ENCODE results near the gene HOXB4. TPM values are rescaled to one million over a fixed set of nuclear protein-coding genes. Genes with fewer than 3 reads are reported as not detected.

HOXB4 gene
- total and polyA plus RNA-seq, 4 donors: 1.4 to 6.7 (median 2.6) TPM

DNA sequence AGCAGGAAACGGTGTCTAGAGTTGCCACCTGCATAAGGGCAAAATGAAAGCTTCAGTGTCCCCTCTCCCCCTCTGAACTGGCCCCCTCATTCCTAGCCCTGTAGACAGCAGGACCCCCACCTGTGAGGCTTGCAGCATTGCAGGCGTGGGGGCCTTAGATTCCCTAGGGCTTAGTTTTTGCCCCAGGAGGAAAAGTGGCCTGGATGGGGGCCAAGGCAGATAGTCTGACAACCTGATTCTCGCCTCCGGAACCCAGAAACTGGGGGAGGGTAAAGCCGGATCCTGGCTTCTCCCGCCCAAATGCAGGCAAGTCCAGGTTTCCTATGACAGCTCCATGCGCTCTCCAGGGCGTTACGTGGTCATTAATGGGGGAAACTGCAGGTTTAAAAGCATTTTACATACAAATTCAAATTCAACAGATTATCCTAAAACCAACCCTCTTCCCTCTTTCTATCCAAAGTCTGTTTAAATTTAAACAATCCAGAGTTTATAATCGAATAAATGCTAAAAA is 27.3 kb upstream of the HOXB4 start:
- ATAC-seq (ENCODE audit: insufficient read depth, low FRiP score) (no peak), DNase-seq (no peak)
- no peak overlapping the region for H3K27ac ChIP-seq (ENCODE audit: low read depth in 1 of 2, low read length in 1 of 2)
- H3K9me3 ChIP-seq (ENCODE audit: control insufficient read depth in 4 of 4, insufficient read depth in 3 of 4, low read length in 3 of 4): peaks cover 0 to 4% (median 0%) of the 10 kb centered on the region in 4 donors
- peaks cover 0 to 9% (median 0%) of the 10 kb centered on the region in 5 donors for H3K4me1 ChIP-seq (ENCODE audit: control insufficient read depth in 5 of 5, insufficient read depth in 5 of 5, low read length in 5 of 5)
- 56 to 79% methylated on average over 10 of the region's 10 CpGs for WGBS, 2 donors
- H3K36me3 ChIP-seq (ENCODE audit: control insufficient read depth in 4 of 4, insufficient read depth in 4 of 4, low read length in 4 of 4): peaks cover 0 to 8% (median 0%) of the 10 kb centered on the region in 4 donors
- no peak overlapping the region for H3K4me3 ChIP-seq
- TF ChIP-seq, protein P1, sequence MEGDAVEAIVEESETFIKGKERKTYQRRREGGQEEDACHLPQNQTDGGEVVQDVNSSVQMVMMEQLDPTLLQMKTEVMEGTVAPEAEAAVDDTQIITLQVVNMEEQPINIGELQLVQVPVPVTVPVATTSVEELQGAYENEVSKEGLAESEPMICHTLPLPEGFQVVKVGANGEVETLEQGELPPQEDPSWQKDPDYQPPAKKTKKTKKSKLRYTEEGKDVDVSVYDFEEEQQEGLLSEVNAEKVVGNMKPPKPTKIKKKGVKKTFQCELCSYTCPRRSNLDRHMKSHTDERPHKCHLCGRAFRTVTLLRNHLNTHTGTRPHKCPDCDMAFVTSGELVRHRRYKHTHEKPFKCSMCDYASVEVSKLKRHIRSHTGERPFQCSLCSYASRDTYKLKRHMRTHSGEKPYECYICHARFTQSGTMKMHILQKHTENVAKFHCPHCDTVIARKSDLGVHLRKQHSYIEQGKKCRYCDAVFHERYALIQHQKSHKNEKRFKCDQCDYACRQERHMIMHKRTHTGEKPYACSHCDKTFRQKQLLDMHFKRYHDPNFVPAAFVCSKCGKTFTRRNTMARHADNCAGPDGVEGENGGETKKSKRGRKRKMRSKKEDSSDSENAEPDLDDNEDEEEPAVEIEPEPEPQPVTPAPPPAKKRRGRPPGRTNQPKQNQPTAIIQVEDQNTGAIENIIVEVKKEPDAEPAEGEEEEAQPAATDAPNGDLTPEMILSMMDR (IDR thresholded peaks at IDR 0.05; ENCODE audit: control extremely low read depth, extremely low read depth): no peak
- H3K9ac ChIP-seq (ENCODE audit: insufficient read depth in 1 of 2, low read length in 2 of 2): no peak overlapping the region
- peaks cover 0 to 85% (median 44%) of the 10 kb centered on the region in 3 donors for H3K27me3 ChIP-seq (ENCODE audit: control insufficient read depth in 3 of 3, insufficient read depth in 3 of 3, low read length in 2 of 3)

DNA sequence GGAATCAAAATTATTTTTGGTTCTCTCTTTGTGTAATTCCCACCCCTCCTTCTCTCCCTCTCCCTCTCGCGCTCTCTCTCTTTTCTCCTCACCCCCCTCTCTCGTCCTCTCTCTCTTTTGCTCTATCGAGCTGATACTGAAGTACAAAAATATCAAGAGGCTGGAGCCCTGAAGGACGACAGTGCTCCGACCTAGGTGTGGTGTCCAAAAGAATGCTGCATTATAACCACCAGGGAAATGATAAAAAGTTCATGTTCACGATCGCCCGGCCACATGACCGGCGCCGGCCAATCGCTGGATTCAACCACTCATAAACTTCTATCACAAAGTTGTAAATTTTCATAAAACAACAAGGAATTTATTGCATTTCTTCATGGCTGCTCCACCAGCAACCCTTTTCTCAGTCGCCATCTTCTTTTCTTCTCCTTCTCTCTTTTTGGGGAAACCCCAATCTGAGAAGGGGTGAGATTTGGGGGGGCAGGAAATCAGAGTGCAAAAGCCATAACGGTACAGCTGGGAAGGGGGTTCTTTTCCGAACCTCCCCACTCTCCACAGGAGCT is 26.7 kb upstream of the HOXB4 start, which contains the start of gene HOXB6:
HOXB6 (minus strand) TSS at position 217 of the 560 bp plus-strand sequence. CDS start 6,836 bp downstream, outside the sequence.
- H3K27me3 ChIP-seq (ENCODE audit: control insufficient read depth in 3 of 3, insufficient read depth in 3 of 3, low read length in 2 of 3): peaks cover 0 to 91% (median 44%) of the 10 kb centered on the region in 3 donors
- ATAC-seq (ENCODE audit: insufficient read depth, low FRiP score) (no peak), DNase-seq (no peak)
- peaks cover 0 to 4% (median 0%) of the 10 kb centered on the region in 4 donors for H3K9me3 ChIP-seq (ENCODE audit: control insufficient read depth in 4 of 4, insufficient read depth in 3 of 4, low read length in 3 of 4)
- H3K36me3 ChIP-seq (ENCODE audit: control insufficient read depth in 4 of 4, insufficient read depth in 4 of 4, low read length in 4 of 4): peaks cover 0 to 8% (median 0%) of the 10 kb centered on the region in 4 donors
- H3K4me1 ChIP-seq (ENCODE audit: control insufficient read depth in 5 of 5, insufficient read depth in 5 of 5, low read length in 5 of 5): peaks cover 0 to 8% (median 0%) of the 10 kb centered on the region in 5 donors
- WGBS, 2 donors: 34 to 50% methylated on average over 16 of the region's 16 CpGs
- no peak within 1 kb of the TSS for H3K9ac ChIP-seq (ENCODE audit: insufficient read depth in 1 of 2, low read length in 2 of 2)
- no peak within 1 kb of the TSS for H3K4me3 ChIP-seq
- no peak within 1 kb of the TSS for H3K27ac ChIP-seq (ENCODE audit: low read depth in 1 of 2, low read length in 1 of 2)
- TF ChIP-seq, protein P1 (IDR thresholded peaks at IDR 0.05; ENCODE audit: control extremely low read depth, extremely low read depth): no peak

DNA sequence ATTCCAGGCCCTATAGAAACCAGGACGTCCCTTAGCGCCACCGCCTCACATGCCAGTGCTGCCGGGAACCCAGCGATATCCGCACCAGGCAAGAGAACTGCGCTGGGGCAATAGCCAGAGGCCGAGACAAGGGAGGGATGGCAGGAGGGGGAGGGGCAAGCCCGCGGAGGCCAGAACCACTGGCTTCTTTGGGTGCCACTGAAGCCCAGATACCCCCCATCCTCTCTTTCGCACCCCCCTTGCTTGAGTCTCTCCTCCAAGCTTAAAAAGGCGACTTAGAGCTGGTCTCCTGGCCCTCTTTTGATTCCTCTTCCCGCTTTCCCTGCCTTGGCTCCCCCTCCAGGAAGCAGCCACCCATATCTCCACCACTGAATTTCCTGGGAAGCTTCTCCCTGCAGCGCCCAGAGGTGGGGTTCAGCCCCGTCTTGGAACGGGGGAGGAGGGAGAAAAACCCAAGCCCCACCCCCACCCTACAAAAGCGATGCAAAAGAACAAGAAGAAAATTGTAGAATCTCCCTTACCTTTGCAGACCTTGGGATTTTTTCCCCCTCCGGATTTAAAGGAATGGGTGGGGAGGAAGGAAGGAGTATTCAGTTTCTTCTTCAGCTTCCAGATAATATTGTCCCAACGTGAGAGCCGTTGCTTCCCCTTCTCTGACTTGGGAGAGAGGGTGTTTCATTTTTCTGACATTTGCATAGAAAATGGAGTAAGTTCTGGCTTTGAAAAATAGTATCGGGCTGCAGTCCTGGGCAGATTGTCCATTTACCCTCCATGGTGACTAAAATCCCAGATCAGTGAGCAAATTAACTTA is 26.0 kb upstream of the HOXB4 start:
- ATAC-seq (ENCODE audit: insufficient read depth, low FRiP score): no peak
- Histone ChIP-seq H3K36me3 (ENCODE audit: control insufficient read depth in 4 of 4, insufficient read depth in 4 of 4, low read length in 4 of 4) (peaks cover 0 to 8% (median 0%) of the 10 kb centered on the region in 4 donors), H3K9ac (ENCODE audit: insufficient read depth in 1 of 2, low read length in 2 of 2) (no peak overlapping the region), H3K4me3 (no peak overlapping the region), H3K27me3 (ENCODE audit: control insufficient read depth in 3 of 3, insufficient read depth in 3 of 3, low read length in 2 of 3) (peaks cover 0 to 92% (median 41%) of the 10 kb centered on the region in 3 donors), H3K4me1 (ENCODE audit: control insufficient read depth in 5 of 5, insufficient read depth in 5 of 5, low read length in 5 of 5) (peaks cover 0 to 1% (median 0%) of the 10 kb centered on the region in 5 donors), H3K9me3 (ENCODE audit: control insufficient read depth in 4 of 4, insufficient read depth in 3 of 4, low read length in 3 of 4) (peaks cover 0 to 4% (median 0%) of the 10 kb centered on the region in 4 donors), H3K27ac (ENCODE audit: low read depth in 1 of 2, low read length in 1 of 2) (no peak overlapping the region)
- TF ChIP-seq, protein P1 (IDR thresholded peaks at IDR 0.05; ENCODE audit: control extremely low read depth, extremely low read depth): no peak
- no peak for DNase-seq
- 26 to 34% methylated on average over 21 of the region's 21 CpGs for WGBS, 2 donors
